Hematopoietic multipotent progenitor cell treated with erythropoietin and hydrocortisone succinate and interleukin-3 and kit ligand, for 17 days (in vitro differentiated cells): ENCODE measurements around the gene CLASP2.
"Not testable (repeated sequence)": the region's sequence is repeated elsewhere in the genome, so short reads cannot be mapped to it uniquely, and the experiment has no call there.

Source experiments
- DNase-seq: peaks from one replicate; pipeline ENCODE4 v3.0.0-alpha.2; 2015; ENCODE audit warnings: low spot score

Gene CLASP2

DNA sequence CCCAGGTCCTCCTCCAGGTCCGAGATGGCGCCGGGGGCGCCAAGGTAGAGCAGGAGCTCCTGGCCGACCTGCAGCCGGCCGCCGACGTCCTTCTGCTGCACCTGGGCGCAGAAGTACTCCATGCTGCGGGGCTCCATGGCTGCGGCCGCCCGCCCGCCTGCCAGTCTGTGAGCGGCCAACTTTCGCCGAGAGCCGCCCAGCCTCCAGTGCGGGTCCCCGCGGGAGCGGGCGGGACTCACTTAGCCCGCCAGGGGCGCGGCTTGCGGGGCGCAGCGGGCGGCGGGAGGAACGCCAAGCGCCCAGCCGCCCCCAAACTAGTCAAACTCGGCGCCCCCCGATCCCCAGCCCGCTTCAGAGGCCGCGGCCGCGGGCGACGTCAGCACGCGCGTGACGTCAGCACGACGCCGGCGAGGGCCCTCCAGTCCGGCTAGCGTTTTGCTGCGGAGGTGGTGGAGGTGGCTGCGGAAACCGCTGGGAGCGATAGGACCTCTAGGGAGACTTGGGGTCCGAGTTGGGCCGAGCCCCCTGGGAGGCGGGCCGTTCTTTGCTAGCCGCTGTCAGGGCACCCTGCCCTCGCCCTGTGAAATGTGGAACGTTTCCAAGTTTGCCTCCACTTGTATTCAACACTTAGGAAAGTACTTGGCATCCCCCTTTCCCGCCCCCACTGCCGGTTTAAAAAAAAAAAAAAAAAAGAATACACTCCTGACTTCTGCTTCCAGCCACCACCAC is at the start of gene CLASP2:
TSS of gene CLASP2 (minus strand) at position 389 of the 729 bp plus-strand sequence. CDS start at position 137, 252 bp downstream.
- peak; percentile 79 for DNase-seq

DNA sequence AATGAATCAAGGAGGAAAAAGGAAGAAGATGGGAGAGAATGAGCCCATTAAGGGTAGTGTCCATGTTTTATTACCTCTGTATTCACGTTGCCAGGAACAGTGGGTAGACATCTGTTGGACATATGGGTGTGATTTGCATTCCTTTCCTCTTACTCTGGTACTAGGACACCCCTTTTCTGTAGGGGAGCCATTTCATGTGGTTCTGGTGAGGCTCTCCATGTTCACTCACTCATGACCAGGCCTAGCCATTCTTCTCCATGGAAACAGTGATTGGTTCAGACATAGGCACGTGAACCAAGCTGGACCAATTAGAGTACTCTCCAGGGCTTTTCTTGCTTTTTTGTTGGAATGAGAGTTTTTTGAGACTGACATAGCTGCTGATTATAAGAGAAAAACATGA is 40.8 kb upstream of the CLASP2 start:
- DNase-seq = no peak

DNA sequence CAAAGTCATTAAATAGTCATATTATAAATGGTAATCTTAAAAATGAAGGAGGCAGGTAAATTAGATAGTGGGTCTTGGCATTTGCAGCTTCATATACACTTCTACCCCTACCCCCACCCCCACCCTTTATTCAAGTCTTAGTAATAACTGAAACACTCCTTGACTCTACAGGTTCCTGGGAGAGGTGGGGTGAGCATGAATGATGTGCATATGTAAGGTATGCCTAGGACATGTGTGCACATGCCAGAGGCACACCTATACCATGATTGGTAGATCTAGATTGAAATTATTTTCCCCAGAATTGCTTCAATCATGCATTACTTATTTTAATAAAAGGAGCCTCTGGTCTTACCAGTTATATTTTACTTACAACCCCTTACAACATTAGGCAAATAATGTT is 40.2 kb upstream of the CLASP2 start:
- DNase-seq = no peak

DNA sequence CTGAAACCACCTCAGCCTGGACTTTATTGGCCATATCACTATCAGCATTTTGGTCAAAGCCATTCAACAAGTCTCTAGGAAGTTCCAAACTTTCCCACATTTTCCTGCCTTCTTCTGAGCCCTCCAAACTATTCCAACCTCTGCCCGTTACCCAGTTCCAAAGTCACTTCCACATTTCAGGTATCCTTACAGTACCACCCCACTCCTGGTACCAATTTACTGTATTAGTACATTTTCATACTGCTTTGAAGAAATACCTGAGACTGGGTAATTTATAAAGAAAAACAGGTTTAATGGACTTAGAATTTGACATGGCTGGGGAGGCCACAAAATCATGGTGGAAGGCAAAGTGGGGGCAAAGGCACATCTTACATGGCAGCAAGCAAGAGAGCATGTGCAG is 36.3 kb upstream of the CLASP2 start:
- DNase-seq = not testable (repeated sequence)

DNA sequence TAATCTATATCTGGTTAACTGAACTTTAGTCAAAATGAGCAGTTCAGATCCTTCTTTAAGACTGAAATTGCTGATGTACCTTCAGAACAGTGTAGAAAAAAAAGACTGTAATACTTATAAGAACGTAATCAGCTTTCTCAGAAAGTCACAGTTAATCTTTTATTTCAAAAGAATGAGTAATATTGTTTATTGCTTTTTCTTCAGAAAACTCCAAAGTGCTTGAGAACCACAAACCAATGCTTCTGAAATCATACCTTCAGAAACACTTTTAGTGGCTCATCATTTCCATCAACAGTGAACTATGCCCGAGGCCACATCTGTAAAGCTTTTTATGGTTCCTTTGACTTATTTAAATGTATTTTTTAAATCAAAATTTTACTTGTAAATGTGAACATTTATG is 33.3 kb upstream of the CLASP2 start:
- DNase-seq = no peak

DNA sequence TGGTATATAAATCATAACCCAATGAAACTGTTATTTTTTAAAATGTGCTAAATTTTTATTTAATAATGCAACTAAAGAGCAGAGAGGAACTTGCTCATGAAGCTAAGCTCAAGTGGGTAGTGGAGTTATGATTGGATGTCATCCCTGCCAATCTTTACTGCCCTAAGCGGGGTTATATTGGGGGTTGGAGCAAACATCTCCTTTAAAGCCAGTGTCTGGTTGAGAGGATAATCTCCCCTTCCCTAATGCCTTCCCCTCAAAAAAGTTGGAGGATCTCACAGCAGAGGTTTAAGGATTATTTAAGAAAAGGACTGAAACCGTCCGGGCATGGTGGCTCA is 32.1 kb upstream of the CLASP2 start:
- no peak for DNase-seq

DNA sequence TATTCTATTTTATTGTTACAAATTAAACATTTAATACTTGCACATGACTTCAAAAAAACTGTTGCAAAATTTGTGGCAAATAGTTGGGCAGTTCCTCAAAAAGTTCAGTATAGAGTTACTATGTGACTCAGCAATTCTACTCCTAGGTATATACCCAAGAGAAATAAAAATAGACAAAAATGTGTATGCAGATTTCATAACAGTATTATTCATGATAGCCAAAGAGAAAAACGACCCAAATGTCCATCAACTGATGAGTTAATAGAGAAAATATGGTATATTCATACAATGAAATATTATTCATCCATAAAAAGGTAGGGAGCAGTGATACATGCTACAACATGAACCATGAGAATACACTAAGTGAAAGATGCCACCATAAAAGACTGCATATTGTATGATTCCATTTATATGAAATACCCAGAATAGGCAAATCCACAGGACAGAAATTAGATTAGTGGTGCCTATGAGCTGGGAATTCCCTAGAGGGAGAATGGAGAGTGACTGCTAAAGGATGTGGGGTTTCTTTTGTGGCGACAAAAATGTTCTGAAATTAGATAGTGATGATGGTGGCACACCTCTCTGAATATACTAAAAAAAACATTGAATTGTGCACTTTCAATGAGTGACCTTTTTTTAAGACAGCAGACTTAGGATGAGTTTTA is 31.6 kb upstream of the CLASP2 start:
- no peak for DNase-seq

DNA sequence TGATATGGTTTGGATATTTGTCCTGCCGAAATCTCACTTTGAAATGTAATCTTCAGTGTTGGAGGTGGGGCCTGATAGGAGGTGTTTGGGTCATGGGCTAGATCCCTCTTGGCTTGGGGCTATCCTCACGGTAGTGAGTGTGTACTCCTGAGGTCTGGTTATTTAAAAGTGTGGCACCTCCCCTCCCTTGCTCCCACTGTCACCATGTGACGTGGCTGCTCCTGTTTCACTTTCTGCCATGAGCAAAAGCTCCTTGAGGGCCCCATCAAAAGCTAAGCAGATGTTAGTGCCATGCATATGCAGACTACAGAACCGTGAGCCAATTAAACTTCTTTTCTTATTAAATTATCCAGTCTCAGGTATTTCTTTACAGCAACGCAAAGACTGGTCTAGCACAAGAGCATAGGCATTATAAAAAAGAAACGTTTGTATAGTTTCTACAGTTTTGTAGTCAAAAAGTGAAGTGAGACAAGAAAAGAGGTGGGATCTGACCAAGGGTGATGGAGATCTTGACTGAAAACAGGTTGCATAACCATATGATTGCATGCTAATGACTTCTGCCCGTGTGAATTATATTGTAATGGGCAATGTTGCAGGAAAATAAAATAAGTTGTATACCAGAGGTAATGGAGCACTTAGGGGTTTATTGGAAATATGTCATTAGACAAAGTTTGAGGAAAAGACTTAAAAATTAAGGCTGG is 28.5 kb upstream of the CLASP2 start:
- DNase-seq = no peak

DNA sequence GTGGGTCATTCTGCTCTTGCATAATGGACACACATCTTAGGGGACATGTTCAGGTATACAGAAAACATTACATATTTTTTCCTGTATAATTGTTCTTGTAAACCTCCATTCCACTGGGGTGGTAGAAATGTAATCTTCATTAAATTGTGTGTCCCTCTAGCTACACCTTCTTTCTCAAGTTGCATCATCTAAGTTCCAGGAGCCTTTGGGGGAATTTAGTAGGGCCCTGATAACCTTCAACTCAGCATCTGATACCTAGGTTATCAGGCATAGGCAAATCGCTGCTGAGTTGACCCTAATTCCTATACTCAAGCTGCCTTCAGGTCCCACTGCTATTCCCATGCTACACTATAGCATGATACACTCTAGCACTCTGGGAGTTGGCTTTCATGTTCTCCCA is 19.1 kb upstream of the CLASP2 start:
- no peak for DNase-seq

DNA sequence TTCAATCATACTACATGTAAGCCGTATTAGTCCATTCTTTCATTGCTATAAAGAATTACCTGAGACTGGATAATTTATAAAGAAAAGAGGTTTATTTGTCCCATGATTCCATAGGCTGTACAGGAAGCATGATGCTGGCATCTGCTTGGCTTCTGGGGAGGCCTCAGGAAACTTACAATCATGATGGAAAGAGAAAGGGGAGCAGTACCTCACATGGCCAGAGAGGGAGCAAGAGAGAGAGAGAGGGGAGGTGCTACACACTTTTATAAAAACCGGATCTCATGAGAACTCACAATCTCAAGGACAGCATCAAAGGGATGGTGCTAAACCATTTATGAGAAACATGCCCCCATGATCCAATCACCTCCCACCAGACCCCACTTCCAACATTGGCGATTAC is 14.3 kb upstream of the CLASP2 start:
- no peak for DNase-seq

DNA sequence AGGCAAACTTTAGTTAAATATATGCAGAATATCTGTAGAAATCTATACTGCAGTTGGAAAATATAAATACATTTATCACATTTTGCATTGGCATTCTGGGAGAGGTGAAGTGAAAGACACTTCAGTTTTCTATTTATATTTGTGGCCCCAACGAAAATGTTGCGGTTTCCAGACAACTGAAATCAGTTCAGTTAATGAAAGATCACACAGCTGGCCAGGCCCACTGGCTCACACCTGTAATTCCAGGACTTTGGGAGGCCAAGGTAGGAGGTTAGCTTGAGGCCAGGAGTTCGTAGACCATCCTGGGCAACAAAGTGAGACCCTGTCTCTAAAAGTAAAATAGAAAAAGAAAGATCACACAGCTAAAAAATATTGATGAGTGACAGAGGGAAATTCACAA is 11.9 kb upstream of the CLASP2 start:
- no peak for DNase-seq

DNA sequence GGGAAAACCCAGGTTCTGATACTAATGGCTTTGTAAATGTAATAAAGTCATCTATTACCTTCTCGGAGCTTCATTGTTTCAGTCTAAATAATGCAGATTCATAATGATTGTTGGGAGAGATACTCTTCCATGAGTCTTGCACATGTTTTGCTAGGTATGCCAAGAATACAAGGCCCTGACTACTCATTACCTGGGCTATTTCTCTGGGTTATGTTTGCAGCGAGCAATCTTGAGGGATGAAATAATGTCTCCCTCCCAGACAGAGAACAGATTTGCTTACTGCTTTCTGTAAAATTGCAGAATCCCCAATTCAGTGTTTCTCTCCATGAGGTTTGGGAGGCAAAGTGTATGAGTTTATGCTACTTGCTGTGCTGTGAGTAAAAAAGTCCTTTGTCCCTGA is 6.2 kb upstream of the CLASP2 start:
- DNase-seq = no peak

DNA sequence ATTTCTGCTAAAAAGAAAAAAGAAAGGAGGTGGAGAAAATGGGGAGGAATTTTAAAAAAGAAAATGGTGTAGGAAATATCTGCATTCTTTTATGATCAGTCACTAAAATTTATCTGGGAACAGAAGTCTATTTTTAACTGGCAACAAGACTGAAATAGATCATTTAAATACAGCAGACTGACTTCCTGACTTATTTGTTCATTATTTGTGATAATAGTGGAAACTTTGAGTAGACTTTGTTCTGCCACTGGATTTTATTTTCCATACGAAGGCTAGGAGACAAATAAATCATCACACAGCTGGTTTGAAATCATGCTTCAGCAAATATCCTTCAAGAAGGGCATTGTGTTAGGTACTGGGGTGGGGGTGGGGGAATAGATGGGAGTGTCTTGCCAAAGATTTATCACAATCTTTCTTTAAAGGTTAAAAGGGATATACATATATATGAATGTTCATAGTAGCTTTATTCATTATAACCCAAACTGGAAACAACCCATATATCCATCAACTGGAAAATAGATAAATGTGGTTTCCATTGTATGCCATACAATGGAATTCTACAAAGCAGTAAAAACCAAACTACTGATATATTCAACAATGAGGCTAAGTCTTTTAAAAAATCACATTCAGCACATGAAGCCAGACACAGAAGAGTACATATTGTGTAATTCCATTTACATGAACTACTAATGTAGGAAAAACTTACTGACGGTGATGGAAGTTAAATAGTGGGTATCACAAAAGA is 4.7 kb upstream of the CLASP2 start:
- no peak for DNase-seq

DNA sequence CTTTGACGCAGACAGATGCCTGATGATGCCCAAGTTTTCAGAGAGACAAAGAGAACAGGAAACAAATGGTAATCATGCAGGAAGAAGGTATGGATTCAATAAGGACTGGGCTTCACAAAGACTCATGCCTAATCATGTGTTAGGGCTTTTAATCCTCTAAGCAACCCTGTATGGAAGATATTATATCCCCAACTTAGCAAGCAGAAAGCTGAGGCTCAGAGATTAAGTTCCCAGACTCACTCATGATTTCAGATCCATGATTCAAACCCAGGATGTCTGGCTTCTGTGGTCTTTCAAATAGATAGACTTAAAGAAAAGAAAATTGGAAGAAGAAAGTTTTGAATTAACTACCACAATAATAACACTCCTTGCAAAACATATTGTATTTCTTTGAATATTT is 4.1 kb upstream of the CLASP2 start:
- DNase-seq = no peak

DNA sequence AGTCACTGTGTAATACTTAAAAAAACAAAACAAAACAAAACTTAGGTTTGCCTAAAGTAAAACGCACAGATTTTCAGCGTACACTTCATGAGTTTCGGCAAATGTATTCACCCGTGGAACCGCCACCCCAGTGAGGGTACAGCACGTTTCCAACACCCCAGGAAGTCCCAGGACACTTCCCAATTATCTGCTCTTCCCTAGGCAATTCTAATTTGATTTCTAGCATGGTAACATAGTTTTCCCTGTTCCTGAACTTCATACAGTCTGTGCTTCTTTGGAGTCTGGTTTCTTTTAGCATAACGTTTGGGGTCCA is 497 bp upstream of the CLASP2 start:
- DNase-seq = no peak

DNA sequence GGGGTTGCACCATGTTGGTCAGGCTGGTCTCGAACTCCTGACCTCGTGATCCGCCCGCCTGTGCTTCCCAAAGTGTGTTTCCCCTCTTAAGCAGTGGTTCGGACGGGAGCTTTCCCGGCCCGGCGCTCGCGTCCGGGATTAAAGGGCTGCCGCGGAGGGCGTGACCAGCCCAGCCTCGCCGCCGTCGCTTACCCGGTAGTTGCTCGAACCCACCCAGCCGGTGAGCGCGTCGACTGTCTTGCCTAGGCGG is 513 bp downstream of the CLASP2 start:
- DNase-seq = no peak

DNA sequence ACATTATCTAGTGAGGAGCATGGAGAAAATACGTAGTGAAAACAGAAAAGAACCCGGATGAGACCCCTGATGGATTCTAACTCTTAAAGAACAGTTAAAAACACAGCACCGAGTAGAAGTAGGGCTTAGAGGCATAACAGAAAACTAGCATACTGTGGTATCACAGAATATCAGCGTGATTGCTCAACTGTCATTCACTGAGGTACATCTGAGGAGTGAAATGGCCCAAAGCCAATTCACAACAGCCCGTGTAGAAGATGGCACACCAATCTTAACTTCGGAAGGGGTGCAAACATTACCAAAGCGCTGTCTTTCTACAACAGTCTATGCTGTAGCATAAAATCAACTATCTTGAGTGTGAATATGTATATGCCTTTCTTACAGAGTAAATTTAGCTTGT is 1.8 kb downstream of the CLASP2 start:
- DNase-seq = no peak

DNA sequence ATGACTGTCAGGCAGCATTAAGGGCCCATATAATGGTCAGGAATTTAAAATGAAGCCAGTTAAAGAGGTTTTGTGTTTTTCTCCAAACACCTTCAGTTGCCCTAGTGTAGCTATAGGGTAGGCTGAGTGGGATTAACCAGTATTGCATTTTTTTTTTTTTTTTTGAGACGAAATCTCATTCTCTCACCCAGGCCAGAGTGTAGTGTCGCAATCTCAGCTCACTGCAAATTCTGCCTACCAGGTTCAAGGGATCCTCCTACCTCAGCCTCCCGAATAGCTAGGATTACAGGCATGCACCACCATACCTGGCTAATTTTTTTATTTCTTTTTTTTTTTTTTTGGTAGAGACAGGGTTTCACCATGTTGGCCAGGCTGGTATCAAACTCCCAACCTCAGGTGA is 7.0 kb downstream of the CLASP2 start:
- DNase-seq = no peak

DNA sequence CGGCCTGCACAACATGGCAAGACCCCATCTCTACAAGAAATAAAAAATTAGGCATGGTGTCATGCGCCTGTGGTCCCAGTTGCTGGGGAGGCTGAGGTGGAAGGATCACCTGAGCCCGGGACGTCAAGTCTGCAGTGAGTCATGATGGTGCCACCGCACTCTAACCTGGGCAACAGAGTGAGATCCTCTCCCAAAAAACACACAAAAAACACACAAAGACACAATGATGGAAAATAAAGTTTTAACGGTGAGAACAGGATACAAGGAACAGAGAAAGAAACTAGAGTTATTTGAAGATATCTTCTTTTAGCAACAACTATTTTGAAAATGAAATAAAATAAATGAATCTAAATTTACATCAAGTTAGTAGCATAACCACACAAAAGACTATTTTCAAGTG is 12.0 kb downstream of the CLASP2 start:
- no peak for DNase-seq

DNA sequence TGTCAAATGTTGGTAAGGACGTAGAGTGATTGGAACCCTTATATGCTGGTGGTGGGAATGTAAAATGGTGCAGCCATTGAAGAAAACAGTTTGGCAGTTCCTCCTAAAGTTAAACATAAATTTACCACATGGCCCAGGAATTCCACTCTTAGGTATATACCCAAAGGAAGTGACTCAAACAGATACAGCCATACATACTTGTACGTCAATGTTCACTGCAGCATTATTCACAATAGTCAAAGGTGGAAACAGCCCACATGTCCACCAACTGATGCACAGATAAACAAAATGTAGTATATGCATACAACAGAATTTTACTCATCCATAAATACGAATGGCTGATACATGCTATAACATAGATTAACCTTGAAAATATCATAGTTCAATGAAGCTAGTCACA is 13.2 kb downstream of the CLASP2 start:
- no peak for DNase-seq

DNA sequence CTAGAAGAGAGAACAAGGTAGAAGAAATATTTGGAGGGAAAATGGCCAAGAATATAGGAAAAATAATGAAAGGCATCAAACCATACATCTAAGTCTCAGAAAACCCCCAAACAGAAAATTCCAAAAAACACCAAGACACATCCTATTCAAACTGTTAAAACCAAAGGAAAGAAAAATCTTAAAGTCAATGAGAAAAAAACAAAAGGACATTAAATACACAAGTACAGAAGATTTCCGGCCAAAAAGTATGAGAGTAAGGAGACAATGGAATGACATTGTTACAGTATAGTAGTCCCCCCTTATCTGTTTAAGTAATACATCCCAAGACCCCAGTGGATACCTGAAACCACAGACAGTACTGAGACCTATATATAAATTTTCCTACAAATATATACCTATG is 18.8 kb downstream of the CLASP2 start:
- DNase-seq = no peak

DNA sequence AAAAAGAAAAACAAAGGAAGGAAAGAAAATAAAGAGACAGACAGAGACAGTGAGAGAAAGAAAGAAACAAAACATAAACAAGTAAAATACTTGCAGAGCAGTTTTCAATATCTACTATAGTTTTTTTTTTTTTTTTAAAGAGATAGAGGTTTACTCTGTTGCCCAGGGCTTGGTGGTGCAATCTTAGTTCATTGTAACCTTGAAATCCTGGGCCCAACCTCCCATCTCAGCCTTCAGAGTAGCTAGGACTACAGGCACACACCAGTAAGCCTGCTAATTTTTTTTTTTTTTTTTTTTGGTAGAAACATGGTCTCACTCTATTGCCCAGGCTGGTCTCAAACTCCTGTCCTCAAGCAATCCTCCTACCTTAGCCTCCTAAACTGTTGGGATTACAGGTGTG is 23.1 kb downstream of the CLASP2 start:
- DNase-seq = no peak

DNA sequence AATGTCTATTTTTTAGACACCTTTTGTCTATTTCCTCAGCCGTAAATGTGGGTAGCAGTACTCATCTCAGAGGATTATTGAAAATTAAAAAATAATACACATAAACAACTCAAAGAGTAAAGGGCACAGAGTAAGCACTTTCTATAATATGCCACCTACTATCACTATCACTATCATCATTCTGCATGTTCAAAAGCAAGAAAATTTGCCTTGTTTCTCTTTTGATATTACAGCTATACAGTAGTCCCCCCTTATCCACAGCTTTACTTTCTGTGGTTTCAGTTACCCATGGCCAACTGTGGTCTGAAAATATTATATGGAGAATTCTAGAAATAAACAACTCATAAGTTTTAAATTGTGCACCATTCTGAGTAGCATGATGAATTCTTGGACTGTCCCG is 27.7 kb downstream of the CLASP2 start:
- no peak for DNase-seq
